ENCODE data around the gene ELOVL7. TPM values are rescaled to one million over a fixed set of nuclear protein-coding genes. Genes with fewer than 3 reads are reported as not detected.
"Not testable (repeated sequence)": the region's sequence is repeated elsewhere in the genome, so short reads cannot be mapped to it uniquely, and the experiment has no call there.

The ELOVL7 gene
- total RNA-seq, 4 donors from 2014 or later, result 2.1 to 14.3 (median 7.5) TPM

DNA sequence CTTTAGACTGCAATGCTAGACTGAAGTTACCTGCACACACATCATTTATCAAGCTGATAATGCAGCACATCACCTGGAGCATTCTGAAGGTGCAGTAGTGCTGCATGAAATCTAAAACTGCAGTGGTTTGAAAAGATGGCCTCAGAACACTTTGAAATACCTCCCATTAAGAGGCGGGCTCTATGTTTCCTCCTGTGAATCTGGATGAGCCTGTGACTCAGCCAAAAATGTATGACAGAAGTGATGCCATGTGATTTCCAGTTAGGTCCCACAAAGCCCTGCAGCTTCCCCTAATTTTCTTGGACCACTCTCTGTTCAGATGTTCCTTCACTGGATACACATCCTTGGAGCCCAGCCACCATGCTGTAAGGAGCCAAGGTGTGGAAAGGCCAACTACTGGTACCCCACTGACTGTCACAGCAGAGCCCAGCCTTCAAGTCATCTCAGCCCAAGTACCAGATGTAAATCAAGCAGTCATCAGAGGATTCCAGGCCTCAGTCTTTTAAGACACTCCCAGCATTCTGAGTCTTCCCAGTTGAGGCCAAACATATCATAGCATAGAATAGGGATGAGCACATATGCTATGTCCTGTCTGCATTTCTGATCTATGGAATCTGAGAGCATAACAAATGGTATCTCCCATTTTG is 116.9 kb downstream of the ELOVL7 start:
- ATAC-seq (ENCODE audit: low FRiP score) (no peak), DNase-seq (ENCODE audit: low spot score) (no peak)
- TF ChIP-seq, protein P1, sequence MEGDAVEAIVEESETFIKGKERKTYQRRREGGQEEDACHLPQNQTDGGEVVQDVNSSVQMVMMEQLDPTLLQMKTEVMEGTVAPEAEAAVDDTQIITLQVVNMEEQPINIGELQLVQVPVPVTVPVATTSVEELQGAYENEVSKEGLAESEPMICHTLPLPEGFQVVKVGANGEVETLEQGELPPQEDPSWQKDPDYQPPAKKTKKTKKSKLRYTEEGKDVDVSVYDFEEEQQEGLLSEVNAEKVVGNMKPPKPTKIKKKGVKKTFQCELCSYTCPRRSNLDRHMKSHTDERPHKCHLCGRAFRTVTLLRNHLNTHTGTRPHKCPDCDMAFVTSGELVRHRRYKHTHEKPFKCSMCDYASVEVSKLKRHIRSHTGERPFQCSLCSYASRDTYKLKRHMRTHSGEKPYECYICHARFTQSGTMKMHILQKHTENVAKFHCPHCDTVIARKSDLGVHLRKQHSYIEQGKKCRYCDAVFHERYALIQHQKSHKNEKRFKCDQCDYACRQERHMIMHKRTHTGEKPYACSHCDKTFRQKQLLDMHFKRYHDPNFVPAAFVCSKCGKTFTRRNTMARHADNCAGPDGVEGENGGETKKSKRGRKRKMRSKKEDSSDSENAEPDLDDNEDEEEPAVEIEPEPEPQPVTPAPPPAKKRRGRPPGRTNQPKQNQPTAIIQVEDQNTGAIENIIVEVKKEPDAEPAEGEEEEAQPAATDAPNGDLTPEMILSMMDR (IDR thresholded peaks at IDR 0.05), result no peak

DNA sequence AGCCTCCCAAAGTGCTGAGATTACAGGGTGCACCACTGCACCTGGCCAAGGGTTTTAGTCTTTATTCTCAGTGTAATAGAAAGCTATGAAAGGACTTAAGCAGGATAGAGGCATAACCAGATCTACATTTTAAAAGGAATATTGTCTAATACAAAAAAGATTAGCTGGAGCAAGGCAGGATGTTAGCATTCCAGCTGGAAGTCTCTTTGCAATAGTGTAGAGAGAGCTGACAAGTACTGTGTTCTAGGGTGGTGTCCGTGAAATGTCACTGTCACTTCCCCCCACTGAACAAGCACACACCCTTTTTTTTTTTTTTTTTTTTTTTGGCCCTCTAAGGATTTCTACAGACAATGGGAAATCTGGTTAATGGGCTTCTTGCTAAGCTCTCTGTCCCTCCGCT is 119.9 kb downstream of the ELOVL7 start:
- ATAC-seq (ENCODE audit: low FRiP score), result no peak

DNA sequence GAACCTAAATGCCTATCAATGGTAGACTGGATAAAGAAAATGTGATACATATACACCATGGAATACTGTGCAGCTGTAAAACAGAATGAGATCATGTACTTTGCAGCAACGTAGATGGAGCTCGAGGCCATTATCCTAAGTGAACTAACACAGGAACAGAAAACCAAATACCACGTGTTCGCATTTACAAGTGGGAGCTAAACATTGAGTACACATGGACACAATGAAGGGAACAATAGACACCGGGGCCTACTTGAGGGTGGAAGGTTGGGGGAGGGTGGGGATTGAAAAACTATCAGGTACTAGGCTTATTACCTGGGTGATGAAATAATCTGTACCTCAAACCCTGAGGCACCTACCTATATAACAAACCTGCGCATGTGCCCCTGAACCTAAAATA is 121.7 kb downstream of the ELOVL7 start:
- TF ChIP-seq, protein P1 (IDR thresholded peaks at IDR 0.05), result no peak
- ATAC-seq (ENCODE audit: low FRiP score), result no peak
- no peak for DNase-seq (ENCODE audit: low spot score)

More for the DNA sequence above, 119.9 kb downstream of the ELOVL7 start:
- DNase-seq (ENCODE audit: low spot score), result no peak
- TF ChIP-seq, protein P1 (IDR thresholded peaks at IDR 0.05), result no peak

DNA sequence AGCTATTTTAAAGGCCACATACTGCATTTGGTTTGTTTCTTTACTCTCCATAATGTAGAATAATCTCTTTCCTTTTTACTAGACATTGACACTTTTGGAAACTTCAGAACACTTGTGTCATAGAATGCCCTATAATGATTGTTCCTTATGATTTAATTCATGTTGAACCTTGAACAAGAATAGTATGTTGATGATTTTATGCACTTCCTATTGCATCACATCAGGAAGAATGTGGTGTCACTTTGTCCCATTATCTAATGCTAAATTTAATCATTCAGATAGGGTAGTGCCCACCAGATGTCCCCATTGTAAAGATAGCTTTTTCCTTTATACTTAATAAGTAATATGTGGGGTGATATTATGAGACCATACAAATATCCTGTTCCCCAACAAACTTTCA is 124.7 kb downstream of the ELOVL7 start:
- no peak for ATAC-seq (ENCODE audit: low FRiP score)
- TF ChIP-seq, protein P1 (IDR thresholded peaks at IDR 0.05), result no peak
- no peak for DNase-seq (ENCODE audit: low spot score)

DNA sequence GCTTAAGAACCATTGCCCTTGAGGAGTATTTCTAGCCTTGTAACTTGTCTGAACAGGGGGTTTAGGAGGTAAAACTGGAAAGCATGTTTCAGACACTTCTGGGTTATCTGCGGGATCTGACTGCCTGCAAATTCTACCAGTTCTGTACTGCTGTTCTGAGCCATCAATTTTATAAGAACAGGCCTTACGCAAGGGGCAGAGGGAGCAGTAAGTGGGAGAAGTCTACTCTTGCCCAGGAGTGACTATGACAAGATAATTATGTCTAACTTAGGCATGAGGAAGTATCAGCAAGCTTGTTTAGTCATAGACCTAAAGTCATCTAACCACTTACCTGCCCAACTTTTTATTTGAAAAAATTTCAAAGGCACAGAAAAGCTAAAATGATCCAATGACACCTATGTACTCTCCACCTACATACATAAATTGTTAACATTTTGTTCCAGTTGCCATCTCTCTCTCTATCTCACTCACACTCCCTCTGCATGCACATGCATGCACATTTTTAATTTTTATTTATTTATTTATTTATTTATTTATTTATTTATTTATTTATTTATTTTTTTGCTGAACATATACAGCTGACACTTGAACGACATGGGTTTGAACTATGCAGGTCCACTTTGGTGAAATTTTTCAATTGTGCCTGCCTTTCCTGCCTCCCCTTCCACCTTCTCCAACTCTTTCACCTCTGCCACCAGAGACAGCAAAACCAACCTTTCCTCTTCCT is 125.7 kb downstream of the ELOVL7 start:
- ATAC-seq (ENCODE audit: low FRiP score) (no peak), DNase-seq (ENCODE audit: low spot score) (no peak)
- TF ChIP-seq, protein P1 (IDR thresholded peaks at IDR 0.05), result no peak

DNA sequence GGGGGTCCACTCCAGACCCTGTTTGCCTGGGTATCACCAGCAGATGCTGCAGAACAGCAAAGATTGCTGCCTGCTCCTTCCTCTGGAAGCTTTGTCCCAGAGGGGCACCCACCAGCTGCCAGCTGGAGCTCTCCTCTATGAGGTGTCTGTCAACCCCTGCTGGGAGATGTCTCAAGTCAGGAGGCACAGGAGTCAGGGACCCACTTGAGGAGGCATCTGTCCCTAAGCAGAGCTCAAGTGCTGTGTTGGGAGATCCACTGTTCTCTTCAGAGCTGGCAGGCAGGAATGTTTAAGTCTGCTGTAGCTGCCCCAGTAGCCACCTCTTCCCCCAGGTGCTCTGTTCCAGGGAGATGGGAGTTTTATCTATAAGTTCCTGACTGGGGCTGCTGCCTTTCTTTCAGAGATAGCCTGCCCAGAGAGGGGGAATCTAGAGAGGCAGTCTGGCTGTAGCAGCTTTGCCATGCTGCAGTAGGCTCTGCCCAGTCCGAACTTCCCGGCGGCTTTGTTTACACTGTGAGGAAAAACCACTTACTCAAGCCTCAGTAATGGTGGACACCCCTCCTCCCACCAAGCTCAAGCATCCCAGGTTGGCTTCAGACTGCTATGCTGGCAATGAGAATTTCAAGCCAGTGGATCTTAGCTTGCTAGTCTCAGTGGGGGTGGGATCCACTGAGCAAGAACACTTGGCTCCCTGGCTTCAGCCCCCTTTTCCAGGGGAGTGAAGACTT is 128.7 kb downstream of the ELOVL7 start:
- not testable (repeated sequence) for ATAC-seq (ENCODE audit: low FRiP score); DNase-seq (ENCODE audit: low spot score)

DNA sequence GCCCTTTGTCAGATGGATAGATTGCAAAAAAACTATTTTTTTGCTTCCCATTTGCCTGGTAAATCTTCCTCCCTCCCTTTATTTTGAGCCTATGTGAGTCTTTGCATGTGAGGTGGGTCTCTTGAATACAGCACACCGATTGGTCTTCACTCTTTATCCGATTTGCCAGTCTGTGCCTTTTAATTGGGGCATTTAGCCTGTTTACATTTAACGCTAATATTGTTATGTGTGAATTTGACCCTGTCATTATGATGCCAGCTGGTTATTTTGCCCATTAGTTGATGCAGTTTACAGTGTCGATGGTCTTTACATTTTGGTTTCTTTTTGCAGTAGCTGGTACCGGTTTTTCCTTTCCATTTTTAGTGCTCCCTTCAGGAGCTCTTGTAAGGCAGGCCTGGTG is 131.1 kb downstream of the ELOVL7 start:
- ATAC-seq (ENCODE audit: low FRiP score) (no peak), DNase-seq (ENCODE audit: low spot score) (no peak)
- TF ChIP-seq, protein P1 (IDR thresholded peaks at IDR 0.05), result no peak

DNA sequence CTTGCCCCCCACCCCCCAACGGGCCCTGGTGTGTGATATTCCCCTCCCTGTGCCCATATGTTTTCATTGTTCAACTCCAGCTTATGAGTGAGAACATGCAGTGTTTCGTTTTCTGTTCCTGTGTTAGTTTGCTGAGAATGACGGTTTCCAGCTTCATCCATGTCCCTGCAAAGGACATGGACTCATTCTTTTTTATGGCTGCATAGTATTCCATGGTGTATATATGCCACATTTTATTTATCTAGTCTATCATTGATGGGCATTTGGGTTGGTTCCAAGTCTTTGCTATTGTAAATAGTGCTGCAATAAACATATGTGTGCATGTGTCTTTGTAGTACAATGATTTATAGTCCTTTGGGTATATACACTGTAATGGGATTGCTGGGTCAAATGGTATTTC is 132.2 kb downstream of the ELOVL7 start:
- ATAC-seq (ENCODE audit: low FRiP score); DNase-seq (ENCODE audit: low spot score): not testable (repeated sequence)
